Esophagus squamous epithelium (tissue), 4 donors: ENCODE data around the gene SMAD3.

Experiments used
- POLR2A ChIP-seq, 4 donors: fragments of 450-650 bp; IDR thresholded peaks; one replicate each; pipeline ENCODE4 v1.6.1; 2017; ENCODE audit warnings: antibody characterized with exemption in 4 of 4, mild to moderate bottlenecking in 4 of 4, moderate library complexity in 3 of 4
- TF ChIP-seq, protein P1 (sequence below), 6 experiments: fragments of 450-650 bp in 4 of 6; fragments of 200-600 bp in 2 of 6; sonication (generic) in 2 of 6; IDR thresholded peaks; one replicate each; pipeline ENCODE4 v1.5.1; 2016 to 2019; ENCODE audit warnings: antibody characterized with exemption in 6 of 6, mild to moderate bottlenecking in 4 of 6, moderate library complexity in 4 of 6

DNA sequence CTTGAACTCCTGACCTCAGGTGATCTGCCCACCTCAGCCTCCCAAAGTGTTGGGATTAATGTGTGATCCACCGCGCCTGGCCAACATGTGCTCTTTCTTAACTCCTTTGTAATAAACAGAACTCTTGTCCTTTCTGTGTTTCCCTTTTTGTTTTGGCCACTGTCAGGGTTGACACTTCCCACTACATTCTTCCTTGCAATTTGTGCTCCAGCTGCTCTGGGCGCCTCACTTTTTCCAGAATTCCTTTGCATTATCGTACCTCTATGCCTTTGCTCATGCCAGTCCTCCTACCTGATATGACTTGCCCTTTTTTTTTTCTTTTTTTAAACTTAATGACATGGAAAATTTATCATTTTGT is 38.8 kb upstream of the SMAD3 start:
- TF ChIP-seq, protein P1, sequence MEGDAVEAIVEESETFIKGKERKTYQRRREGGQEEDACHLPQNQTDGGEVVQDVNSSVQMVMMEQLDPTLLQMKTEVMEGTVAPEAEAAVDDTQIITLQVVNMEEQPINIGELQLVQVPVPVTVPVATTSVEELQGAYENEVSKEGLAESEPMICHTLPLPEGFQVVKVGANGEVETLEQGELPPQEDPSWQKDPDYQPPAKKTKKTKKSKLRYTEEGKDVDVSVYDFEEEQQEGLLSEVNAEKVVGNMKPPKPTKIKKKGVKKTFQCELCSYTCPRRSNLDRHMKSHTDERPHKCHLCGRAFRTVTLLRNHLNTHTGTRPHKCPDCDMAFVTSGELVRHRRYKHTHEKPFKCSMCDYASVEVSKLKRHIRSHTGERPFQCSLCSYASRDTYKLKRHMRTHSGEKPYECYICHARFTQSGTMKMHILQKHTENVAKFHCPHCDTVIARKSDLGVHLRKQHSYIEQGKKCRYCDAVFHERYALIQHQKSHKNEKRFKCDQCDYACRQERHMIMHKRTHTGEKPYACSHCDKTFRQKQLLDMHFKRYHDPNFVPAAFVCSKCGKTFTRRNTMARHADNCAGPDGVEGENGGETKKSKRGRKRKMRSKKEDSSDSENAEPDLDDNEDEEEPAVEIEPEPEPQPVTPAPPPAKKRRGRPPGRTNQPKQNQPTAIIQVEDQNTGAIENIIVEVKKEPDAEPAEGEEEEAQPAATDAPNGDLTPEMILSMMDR (IDR thresholded peaks at IDR 0.05): no peak
- no peak for TF ChIP-seq POLR2A (IDR thresholded peaks at IDR 0.05)
